SH-SY5Y (cell line): ENCODE results near the gene MORN1.

ENCODE experiments used
- GATA2 ChIP-seq: IDR thresholded peaks from 2 replicates; pipeline ENCODE4 v1.6.1; 2011; ENCODE audit warnings: mild to moderate bottlenecking, low read depth, low read length
- GATA3 ChIP-seq: IDR thresholded peaks from 2 replicates; pipeline ENCODE4 v1.6.1; 2011; ENCODE audit warnings: low read depth, mild to moderate bottlenecking, low read length, moderate library complexity

GRCh38 chr1:2429780-2430591 lies 38.6 kb upstream of the MORN1 start:
- TF ChIP-seq GATA2 (no peak), GATA3 (no peak)
